NK-92 (cell line): ENCODE data around the gene RASA1.

Source experiments
- DNase-seq: peaks from one replicate; lab custom pipeline; 2025; ENCODE audit not compliant: unreplicated experiment; lab: John Stamatoyannopoulos, UW

The RASA1 gene

DNA sequence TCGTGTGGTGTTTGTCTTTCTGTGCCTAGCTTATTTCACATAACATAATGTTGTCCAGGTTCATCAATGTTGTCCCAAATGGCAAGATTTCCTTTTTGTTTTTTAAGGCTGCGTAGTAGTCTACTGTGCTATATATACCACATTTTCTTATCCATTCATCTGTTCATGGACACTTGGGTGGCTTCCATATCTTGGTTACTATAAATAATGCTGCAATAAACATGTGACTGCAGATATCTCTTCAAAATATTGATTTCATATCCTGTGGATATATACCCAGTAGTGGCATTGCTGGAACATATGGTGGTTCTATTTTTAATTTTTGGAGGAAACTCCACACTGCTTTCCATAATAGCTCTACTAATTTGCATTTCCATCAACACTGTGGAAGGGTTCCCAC is 170.5 kb downstream of the RASA1 start:
- DNase-seq, result no peak
